NCI-H345 (cell line): ENCODE measurements around the gene ASTN2.
A peak's percentile ranks its signal among the peaks of the same experiment; 100 is the strongest.

ENCODE experiments used
- DNase-seq: peaks from one replicate; lab custom pipeline; 2025; lab: John Stamatoyannopoulos, UW

The ASTN2 gene

GRCh38 chr9:117116084-117116483 lies 298.8 kb downstream of the ASTN2 start:
- no peak for DNase-seq

- DNase-seq: no peak
These were observed 300.1 kb downstream of the ASTN2 start for GRCh38 chr9:117114768-117115167.

GRCh38 chr9:117104716-117105495 lies 310.0 kb downstream of the ASTN2 start:
- no peak for DNase-seq

DNA sequence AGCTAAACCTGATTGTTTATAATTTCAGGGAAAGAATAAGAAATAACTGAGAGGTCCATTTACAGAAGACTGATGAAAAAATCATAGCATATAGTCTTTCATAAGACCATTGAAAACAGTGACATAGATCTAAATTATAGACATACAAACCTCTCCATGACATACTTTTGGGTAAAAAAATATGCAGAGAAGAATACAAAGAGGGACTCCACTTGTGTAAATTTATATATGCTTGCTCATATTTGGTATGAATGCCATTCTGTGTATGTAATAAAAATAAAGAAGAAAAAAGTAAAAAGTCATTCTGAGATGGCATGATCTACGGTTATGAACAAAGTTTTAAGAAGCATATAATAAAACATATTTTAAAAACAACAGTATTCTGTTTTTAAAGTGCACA lies 310.7 kb downstream of the ASTN2 start:
- DNase-seq: no peak

DNA sequence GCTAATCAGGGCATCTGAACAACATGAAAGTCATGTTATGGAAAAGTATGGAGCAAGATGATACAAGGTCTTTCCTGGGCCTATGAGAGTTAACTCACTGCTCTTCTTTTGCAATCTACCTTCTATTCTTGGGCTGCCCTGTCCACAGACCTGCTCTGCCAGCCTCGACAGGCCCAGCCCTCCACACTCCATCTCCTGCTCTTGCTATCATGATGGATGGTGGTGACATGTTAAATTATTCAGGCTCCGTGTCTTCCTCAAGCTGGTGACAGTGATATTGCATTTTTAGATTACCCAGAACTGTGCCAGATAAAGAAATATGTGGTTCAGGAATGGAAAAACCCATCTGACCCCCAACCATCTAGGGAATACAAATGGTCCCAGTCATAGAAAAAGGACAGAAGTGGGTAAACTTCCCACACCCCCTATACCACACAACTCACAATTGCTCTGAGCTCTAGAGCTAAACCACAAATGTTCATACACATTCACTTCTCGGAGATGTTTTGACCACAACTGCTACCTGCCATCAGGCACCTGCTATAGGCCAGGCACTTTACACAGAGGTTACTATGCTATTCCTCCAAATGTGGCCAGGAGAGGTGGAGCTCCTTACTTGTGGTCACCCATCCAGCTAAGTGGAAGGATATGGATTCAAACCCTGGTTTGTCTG lies 311.3 kb downstream of the ASTN2 start:
- DNase-seq: no peak

DNA sequence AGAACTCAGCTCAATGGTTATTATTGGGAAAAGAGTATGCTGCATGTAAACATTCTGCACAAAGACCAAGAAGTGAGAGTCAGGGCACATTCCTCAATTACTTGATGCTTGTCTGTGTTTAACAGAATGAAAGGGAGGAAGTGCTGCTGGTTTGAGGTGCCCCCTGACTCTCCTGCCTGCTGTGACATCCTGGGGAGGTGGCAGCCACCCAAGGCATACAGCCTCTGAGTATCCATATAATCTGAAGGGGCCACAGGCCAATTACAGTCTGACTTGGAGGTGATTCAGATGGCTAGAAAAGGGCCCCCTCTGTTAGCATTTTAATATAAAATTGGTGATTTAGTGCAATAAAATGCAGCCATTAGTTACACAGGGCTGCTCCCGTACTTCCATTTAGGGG lies 313.8 kb downstream of the ASTN2 start:
- no peak for DNase-seq

- DNase-seq: no peak
These were observed 316.5 kb downstream of the ASTN2 start for GRCh38 chr9:117098331-117098730.

GRCh38 chr9:117097761-117098160 lies 317.1 kb downstream of the ASTN2 start:
- DNase-seq: no peak

DNA sequence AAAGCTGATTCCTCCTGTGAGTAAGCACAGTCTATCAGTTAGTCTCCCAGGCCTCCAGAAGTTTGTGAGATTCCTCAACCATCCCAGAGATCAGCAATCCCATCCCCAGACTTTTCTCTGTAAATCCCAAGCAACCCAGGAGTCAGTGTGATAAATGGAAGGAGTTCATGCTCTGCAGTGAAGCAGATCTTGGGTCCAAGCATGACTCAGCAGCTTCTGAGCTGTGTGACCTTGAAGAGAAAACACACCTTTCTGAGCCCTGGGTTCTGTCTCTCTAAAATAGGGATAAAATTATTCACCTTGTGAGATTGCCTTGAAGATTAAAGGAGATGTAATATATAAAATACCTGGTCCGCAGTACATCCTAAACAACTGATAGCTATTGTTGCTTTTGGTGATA lies 318.7 kb downstream of the ASTN2 start:
- DNase-seq: no peak

DNA sequence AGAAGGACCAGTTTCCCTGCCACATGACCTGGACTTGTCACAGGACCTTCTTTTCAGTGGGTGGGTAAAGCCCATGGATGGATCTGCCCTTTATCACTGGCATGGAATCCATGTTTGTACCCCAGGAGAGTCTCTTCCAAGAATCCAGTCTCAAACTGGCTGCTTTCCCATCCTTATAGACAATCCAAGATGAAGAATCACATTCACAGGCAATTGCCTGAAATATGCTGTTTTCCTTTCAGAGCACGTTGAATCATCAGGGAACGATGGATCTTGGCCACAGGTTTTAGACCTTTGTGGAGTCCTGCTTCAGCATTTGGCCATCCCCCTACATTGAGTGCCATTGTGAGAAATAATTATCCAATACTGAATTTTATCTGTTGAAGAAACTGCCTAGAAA lies 319.8 kb downstream of the ASTN2 start:
- no peak for DNase-seq

DNA sequence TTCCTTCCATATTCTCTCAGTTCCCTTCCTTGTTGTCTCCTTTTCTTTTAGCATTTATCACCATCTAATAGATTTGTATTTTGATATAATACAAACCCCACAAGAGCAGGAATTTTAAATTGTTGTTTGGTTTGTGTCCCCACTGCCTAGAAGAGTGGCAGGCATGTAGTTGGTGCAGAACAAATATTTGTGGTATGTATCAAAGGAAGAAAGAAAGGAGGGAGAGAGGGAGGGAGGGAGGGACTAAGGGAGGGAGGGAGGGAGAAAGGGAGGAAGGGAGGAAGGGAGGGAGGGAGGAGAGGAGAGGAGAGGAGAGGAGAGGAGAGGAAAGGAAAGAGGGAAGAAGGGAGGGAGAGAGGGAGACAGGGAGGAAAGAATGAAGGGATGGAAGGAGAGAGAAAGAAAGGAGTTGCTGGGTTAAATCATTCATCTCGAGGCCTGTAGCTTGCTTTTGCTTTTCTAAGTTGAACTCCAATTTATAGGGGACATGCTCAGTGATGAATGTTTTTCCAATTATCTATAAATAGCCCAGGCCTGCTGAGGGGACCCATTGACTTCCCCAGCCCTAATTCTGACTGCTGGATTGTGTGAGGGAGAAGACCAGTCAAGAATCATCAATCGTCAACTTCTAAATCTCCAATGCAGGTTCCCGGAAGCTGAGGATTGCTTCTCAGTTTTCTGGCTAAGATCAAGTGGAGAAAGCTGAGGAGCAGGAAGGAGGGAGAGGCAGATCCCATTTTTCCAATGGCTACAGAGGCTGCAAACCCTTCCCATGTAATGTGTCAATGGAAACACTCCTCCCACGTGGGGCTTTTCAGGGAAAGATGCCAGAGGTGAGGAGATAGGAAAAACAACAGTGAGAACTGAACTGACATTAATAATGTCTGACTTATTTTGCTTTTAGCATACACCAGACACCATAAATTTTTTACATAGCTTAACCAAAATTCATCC lies 320.7 kb downstream of the ASTN2 start:
- DNase-seq: no peak

DNA sequence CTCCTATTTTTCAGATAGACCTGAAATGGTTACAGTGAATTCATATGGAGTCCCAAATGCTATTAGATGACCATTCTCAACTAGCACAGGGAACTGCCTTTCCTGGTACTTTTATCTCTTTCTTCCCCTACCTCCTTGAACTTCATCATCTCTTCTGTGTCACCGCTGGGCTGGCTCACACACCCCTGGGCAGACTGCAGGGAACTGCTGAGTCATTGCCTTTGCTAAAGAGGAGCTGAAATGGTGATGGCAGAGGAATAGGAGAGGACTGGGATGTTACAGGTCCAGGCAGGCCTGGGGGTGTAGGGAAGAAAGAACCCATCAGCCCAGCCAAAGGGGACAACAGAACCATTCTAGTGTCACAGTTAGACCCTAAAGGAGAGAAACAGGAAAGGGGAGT lies 322.3 kb downstream of the ASTN2 start:
- no peak for DNase-seq

- DNase-seq: no peak
These were observed 323.3 kb downstream of the ASTN2 start for GRCh38 chr9:117091529-117091928.

- no peak for DNase-seq
These were observed 326.1 kb downstream of the ASTN2 start for GRCh38 chr9:117088786-117089185.

DNA sequence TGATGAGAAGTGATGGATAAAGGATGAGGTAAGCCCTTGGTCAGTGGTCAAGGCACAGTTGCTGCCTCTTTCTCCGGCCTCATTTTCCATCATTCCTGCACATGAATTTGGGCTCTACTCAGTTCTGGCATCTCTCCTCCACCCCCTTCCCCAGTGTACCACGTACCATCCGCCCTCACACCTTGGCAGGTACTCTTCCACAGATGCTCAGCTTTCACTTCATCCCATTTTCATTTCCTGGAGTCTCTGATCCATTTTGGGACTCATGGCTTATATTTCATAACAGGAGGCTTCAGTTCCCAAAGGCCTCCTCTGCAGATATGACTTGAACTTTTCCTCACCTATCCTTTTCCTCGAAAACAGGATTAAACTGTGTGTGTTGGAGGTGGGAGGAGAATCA lies 326.7 kb downstream of the ASTN2 start:
- no peak for DNase-seq

DNA sequence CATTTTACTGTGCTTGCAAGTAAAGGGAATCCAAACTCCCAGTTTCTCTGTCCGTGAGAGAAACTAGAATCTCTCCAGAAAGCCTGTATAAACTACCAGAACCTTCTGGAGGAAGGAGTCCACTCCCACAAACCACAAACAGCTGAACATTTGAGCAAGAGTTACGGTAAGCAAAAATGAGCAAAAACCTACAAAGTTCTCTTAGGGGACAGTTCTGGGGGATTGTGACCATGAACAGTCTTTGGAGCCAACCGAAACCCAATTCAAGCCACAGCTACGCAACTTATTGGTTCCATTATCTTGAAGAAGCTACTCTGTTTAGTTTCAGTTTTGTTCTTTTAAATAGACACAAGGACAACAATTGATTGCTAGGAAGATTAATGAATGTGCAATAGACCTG lies 330.6 kb downstream of the ASTN2 start:
- no peak for DNase-seq

DNA sequence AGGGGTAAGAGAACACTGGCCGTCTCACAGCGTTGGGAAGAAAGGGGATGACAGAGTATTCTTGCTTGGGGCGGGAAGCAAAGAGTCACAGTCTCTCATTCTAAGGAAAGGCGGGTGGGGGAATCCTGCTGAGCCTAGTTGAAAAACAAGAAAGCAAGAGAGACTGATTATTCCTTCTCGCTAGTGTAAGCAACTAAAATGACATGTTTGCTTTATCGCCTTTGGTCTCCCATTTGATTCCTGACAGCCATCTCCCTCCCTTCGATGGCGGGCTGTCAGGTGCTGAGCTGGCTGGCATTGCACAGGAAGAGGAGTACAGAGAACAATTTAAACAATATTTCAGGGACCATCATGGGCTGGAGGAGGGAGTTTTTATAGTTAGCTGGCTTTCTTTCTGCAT lies 331.3 kb downstream of the ASTN2 start:
- no peak for DNase-seq

DNA sequence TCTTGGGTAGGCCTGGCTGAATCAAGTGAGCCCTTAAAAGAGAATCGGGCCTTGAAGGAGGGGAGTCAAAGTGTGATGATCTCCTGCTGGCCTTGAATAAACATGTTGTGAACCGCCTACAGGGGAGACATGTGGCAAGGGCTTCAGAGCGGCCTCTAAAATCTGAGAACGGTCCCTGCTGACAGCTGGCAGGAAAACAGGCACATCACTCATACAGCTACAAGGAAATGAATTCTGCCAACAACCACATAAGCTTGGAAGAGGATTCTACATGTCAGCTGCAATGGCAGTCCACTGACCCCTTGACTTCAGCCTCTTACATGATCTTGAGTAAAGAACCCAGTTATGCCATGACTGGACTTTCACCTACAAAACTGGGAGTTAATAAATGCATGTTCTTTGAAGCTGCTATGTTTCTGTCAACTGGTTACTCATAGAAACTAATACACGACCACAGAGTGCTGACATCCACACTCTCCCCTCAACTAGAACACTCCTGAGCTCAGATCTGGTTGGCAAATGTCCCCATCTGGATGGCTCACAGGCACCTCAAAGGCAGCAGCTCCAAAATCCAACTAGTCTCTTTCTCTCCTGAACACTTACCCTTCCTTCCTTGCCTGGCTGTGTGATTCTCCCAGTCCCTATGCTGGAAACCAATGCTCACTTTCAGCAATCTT lies 333.1 kb downstream of the ASTN2 start:
- peak; percentile 34 for DNase-seq

- no peak for DNase-seq
These were observed 334.0 kb downstream of the ASTN2 start for GRCh38 chr9:117080765-117081390.

- DNase-seq: no peak
These were observed 338.1 kb downstream of the ASTN2 start for GRCh38 chr9:117076571-117077290.

- DNase-seq: no peak
These were observed 339.2 kb downstream of the ASTN2 start for GRCh38 chr9:117075636-117076035.
